ENCODE data around the gene MRPL44. TPM values are rescaled to one million over a fixed set of nuclear protein-coding genes. Genes with fewer than 3 reads are reported as not detected.

MRPL44 gene
- polyA plus RNA-seq: 10 to 100 TPM in 1 of 2 donors, 1 to 10 TPM in 1; 8.6 to 17.8 TPM

GRCh38 chr2:223957092-223957851, at the start of gene MRPL44:
TSS of gene MRPL44 (plus strand) at chr2:223957463. CDS start at chr2:223957473, 10 bp downstream.
- peak within 1 kb of the TSS; percentile 60 to 78 for H3K27ac ChIP-seq (ENCODE audit: low read depth in 2 of 2, low read length in 1 of 2)
- H3K4me1 ChIP-seq (ENCODE audit: control insufficient read depth in 2 of 2, insufficient read depth in 2 of 2, low read length in 1 of 2): peaks cover 0 to 2% of the 10 kb centered on the region in 2 donors
- H3K9me3 ChIP-seq (ENCODE audit: control insufficient read depth in 2 of 2, insufficient read depth in 1 of 2, low read depth in 1 of 2, low read length in 1 of 2): no peaks in the 10 kb centered on the region
- peak within 1 kb of the TSS; percentile 93 to 94 for H3K4me3 ChIP-seq (ENCODE audit: low read depth in 1 of 2, low read length in 2 of 2)
- H3K36me3 ChIP-seq (ENCODE audit: control insufficient read depth in 2 of 2, insufficient read depth in 2 of 2, low read length in 1 of 2): peaks cover 2 to 4% of the 10 kb centered on the region in 2 donors
- H3K27me3 ChIP-seq (ENCODE audit: control insufficient read depth in 1 of 2, insufficient read depth in 2 of 2, low read length in 2 of 2): no peaks in the 10 kb centered on the region
- 0% methylated on average over 65 of the region's 65 CpGs for WGBS, 2 donors

GRCh38 chr2:223908304-223908998, 48.8 kb upstream of the MRPL44 start:
- H3K27ac ChIP-seq (ENCODE audit: low read depth in 2 of 2, low read length in 1 of 2): no peak overlapping the region
- 68 to 87% methylated on average over 8 of the region's 8 CpGs for WGBS, 2 donors

DNA sequence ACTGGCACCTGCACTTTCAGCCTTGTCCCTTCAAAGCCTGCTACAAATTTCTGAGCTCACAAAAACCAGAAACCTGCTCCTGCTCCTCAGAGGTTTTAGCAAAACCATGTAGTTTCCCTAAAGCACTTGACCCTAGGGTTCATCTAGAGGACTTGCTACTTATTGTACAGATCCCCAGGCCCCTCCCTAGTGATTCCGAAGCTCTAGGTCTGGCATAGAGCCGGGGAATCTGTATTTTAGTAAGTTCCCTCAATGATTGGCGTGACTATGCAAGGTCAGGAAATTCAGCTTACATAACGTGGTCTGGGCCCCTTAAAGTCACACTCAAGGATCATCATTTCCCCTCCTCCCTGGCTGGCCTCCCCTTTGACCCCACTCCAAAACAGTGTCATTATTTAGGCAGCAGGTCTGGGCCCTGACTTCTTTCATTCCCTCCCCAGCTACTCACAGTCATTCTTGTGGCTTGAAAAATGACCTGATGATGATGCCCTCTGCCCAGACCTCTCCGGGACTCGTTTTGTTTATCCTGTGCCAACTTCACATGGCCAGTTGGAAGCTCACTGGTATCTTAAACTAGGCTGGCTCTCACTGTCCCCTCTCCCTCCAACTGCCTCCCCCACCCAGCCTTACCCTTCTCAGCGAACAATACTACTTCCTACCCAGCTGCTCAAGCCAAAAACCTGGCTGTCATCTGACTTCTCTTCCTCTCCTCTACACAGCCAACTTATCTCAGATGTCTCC, 48.1 kb upstream of the MRPL44 start:
- WGBS, 2 donors: 57 to 66% methylated on average over 7 of the region's 7 CpGs
- Histone ChIP-seq H3K27ac (ENCODE audit: low read depth in 2 of 2, low read length in 1 of 2) (no peak overlapping the region), H3K4me3 (ENCODE audit: low read depth in 1 of 2, low read length in 2 of 2) (no peak overlapping the region), H3K9me3 (ENCODE audit: control insufficient read depth in 2 of 2, insufficient read depth in 1 of 2, low read depth in 1 of 2, low read length in 1 of 2) (no peaks in the 10 kb centered on the region), H3K27me3 (ENCODE audit: control insufficient read depth in 1 of 2, insufficient read depth in 2 of 2, low read length in 2 of 2) (no peaks in the 10 kb centered on the region), H3K4me1 (ENCODE audit: control insufficient read depth in 2 of 2, insufficient read depth in 2 of 2, low read length in 1 of 2) (peaks cover 0 to 2% of the 10 kb centered on the region in 2 donors), H3K36me3 (ENCODE audit: control insufficient read depth in 2 of 2, insufficient read depth in 2 of 2, low read length in 1 of 2) (no peaks in the 10 kb centered on the region)

More at GRCh38 chr2:223908304-223908998, 48.8 kb upstream of the MRPL44 start:
- Histone ChIP-seq H3K4me3 (ENCODE audit: low read depth in 1 of 2, low read length in 2 of 2) (no peak overlapping the region), H3K9me3 (ENCODE audit: control insufficient read depth in 2 of 2, insufficient read depth in 1 of 2, low read depth in 1 of 2, low read length in 1 of 2) (no peaks in the 10 kb centered on the region), H3K27me3 (ENCODE audit: control insufficient read depth in 1 of 2, insufficient read depth in 2 of 2, low read length in 2 of 2) (no peaks in the 10 kb centered on the region), H3K4me1 (ENCODE audit: control insufficient read depth in 2 of 2, insufficient read depth in 2 of 2, low read length in 1 of 2) (peaks cover 0 to 2% of the 10 kb centered on the region in 2 donors), H3K36me3 (ENCODE audit: control insufficient read depth in 2 of 2, insufficient read depth in 2 of 2, low read length in 1 of 2) (no peaks in the 10 kb centered on the region)

- H3K9me3 ChIP-seq (ENCODE audit: control insufficient read depth in 2 of 2, insufficient read depth in 1 of 2, low read depth in 1 of 2, low read length in 1 of 2): no peaks in the 10 kb centered on the region
- H3K27ac ChIP-seq (ENCODE audit: low read depth in 2 of 2, low read length in 1 of 2): no peak overlapping the region
- H3K4me1 ChIP-seq (ENCODE audit: control insufficient read depth in 2 of 2, insufficient read depth in 2 of 2, low read length in 1 of 2): no peaks in the 10 kb centered on the region
- no peaks in the 10 kb centered on the region for H3K27me3 ChIP-seq (ENCODE audit: control insufficient read depth in 1 of 2, insufficient read depth in 2 of 2, low read length in 2 of 2)
- H3K4me3 ChIP-seq (ENCODE audit: low read depth in 1 of 2, low read length in 2 of 2): no peak overlapping the region
- H3K36me3 ChIP-seq (ENCODE audit: control insufficient read depth in 2 of 2, insufficient read depth in 2 of 2, low read length in 1 of 2): peaks cover 0 to 7% of the 10 kb centered on the region in 2 donors
These were observed 42.9 kb upstream of the MRPL44 start for GRCh38 chr2:223914324-223914723.

DNA sequence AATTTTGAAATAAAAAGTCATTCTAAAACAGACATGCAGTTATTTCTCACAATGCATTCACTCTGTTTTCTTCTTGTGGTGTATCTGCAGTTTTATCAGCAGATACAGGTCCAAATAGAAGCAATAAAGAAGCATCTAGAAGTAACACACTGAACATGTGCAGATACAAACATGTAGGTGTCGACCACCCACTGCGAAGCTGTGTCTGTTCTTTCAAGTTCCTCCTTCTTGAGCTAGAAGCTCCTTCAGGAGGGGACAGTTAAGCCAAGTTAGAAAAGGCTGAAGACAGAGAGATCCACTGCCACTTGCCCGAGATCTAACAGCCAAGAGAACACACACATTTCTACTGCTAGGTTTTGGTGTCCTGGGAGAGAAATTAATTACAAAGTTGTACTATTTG, 42.2 kb upstream of the MRPL44 start:
- Histone ChIP-seq H3K36me3 (ENCODE audit: control insufficient read depth in 2 of 2, insufficient read depth in 2 of 2, low read length in 1 of 2) (peaks cover 0 to 7% of the 10 kb centered on the region in 2 donors), H3K27ac (ENCODE audit: low read depth in 2 of 2, low read length in 1 of 2) (no peak overlapping the region), H3K4me1 (ENCODE audit: control insufficient read depth in 2 of 2, insufficient read depth in 2 of 2, low read length in 1 of 2) (no peaks in the 10 kb centered on the region), H3K4me3 (ENCODE audit: low read depth in 1 of 2, low read length in 2 of 2) (no peak overlapping the region), H3K27me3 (ENCODE audit: control insufficient read depth in 1 of 2, insufficient read depth in 2 of 2, low read length in 2 of 2) (no peaks in the 10 kb centered on the region), H3K9me3 (ENCODE audit: control insufficient read depth in 2 of 2, insufficient read depth in 1 of 2, low read depth in 1 of 2, low read length in 1 of 2) (no peaks in the 10 kb centered on the region)
- 89 to 91% methylated on average over 3 of the region's 3 CpGs for WGBS, 2 donors

DNA sequence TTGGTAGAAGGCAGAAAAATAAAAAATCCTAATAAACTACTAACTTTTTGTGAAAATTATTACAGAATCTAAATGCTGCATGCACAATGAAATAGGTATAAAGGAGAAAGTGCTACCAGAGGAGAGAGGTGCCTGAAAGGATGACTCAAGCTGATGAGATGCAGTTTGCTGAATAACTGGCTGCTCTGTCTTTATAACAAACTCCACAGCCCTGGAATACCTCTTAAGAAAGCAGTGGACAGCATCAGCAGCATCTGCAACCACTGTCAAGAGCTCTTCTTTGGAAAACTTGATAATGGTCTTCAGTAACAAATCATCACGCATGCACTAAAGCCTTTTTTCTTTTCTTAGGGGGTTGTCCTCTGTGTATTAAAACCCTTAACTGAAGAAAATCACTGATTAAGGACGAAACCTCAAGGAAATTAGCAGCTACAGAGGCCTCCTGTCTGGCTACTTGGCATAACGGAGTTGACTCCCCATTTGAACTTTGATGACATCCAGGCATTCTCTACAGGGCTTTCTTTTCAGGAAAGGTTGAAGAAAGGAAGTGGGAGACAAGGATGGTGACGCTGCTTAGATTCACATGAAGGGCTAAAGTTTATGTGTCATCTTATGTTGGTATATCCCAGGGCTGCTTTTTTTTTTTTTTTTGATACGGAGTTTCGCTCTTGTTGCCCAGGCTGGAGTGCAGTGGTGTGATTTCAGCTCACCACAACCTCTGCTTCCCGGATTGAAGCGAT, 40.9 kb upstream of the MRPL44 start:
- H3K36me3 ChIP-seq (ENCODE audit: control insufficient read depth in 2 of 2, insufficient read depth in 2 of 2, low read length in 1 of 2): peaks cover 0 to 7% of the 10 kb centered on the region in 2 donors
- no peaks in the 10 kb centered on the region for H3K9me3 ChIP-seq (ENCODE audit: control insufficient read depth in 2 of 2, insufficient read depth in 1 of 2, low read depth in 1 of 2, low read length in 1 of 2)
- no peaks in the 10 kb centered on the region for H3K4me1 ChIP-seq (ENCODE audit: control insufficient read depth in 2 of 2, insufficient read depth in 2 of 2, low read length in 1 of 2)
- H3K27me3 ChIP-seq (ENCODE audit: control insufficient read depth in 1 of 2, insufficient read depth in 2 of 2, low read length in 2 of 2): no peaks in the 10 kb centered on the region
- no peak overlapping the region for H3K4me3 ChIP-seq (ENCODE audit: low read depth in 1 of 2, low read length in 2 of 2)
- WGBS, 2 donors: 93 to 96% methylated on average over 8 of the region's 8 CpGs
- H3K27ac ChIP-seq (ENCODE audit: low read depth in 2 of 2, low read length in 1 of 2): no peak overlapping the region

- H3K27ac ChIP-seq (ENCODE audit: low read depth in 2 of 2, low read length in 1 of 2): no peak overlapping the region
- no peaks in the 10 kb centered on the region for H3K4me1 ChIP-seq (ENCODE audit: control insufficient read depth in 2 of 2, insufficient read depth in 2 of 2, low read length in 1 of 2)
- 76 to 78% methylated on average over 11 of the region's 11 CpGs for WGBS, 2 donors
- H3K36me3 ChIP-seq (ENCODE audit: control insufficient read depth in 2 of 2, insufficient read depth in 2 of 2, low read length in 1 of 2): peaks cover 0 to 7% of the 10 kb centered on the region in 2 donors
- no peaks in the 10 kb centered on the region for H3K27me3 ChIP-seq (ENCODE audit: control insufficient read depth in 1 of 2, insufficient read depth in 2 of 2, low read length in 2 of 2)
- H3K4me3 ChIP-seq (ENCODE audit: low read depth in 1 of 2, low read length in 2 of 2): no peak overlapping the region
- H3K9me3 ChIP-seq (ENCODE audit: control insufficient read depth in 2 of 2, insufficient read depth in 1 of 2, low read depth in 1 of 2, low read length in 1 of 2): no peaks in the 10 kb centered on the region
These were observed 38.6 kb upstream of the MRPL44 start for GRCh38 chr2:223918671-223919134.

DNA sequence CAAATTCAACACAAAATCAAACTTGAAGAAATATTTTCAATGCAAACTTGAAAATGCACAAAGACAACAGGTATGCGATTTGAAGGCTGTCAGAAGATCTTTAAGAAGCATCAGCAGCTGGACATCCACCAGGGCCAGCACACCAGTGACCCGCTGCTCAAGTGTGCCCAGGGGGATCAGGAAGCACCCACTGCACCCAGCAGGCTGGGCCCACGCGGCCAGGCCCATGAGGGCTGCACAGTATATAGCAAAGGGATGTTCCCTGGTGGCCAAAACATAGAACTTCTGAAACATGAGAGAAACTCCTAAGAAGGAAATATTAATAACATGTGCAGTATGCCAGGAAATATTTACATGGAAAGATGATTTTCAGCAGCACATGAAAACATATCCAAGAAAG, 37.2 kb upstream of the MRPL44 start:
- peaks cover 0 to 7% of the 10 kb centered on the region in 2 donors for H3K36me3 ChIP-seq (ENCODE audit: control insufficient read depth in 2 of 2, insufficient read depth in 2 of 2, low read length in 1 of 2)
- H3K27me3 ChIP-seq (ENCODE audit: control insufficient read depth in 1 of 2, insufficient read depth in 2 of 2, low read length in 2 of 2): no peaks in the 10 kb centered on the region
- no peaks in the 10 kb centered on the region for H3K9me3 ChIP-seq (ENCODE audit: control insufficient read depth in 2 of 2, insufficient read depth in 1 of 2, low read depth in 1 of 2, low read length in 1 of 2)
- 93 to 95% methylated on average over 4 of the region's 4 CpGs for WGBS, 2 donors
- H3K27ac ChIP-seq (ENCODE audit: low read depth in 2 of 2, low read length in 1 of 2): no peak overlapping the region
- no peak overlapping the region for H3K4me3 ChIP-seq (ENCODE audit: low read depth in 1 of 2, low read length in 2 of 2)
- H3K4me1 ChIP-seq (ENCODE audit: control insufficient read depth in 2 of 2, insufficient read depth in 2 of 2, low read length in 1 of 2): no peaks in the 10 kb centered on the region

GRCh38 chr2:223921204-223921603, 36.1 kb upstream of the MRPL44 start:
- no peaks in the 10 kb centered on the region for H3K27me3 ChIP-seq (ENCODE audit: control insufficient read depth in 1 of 2, insufficient read depth in 2 of 2, low read length in 2 of 2)
- H3K27ac ChIP-seq (ENCODE audit: low read depth in 2 of 2, low read length in 1 of 2): no peak overlapping the region
- no peaks in the 10 kb centered on the region for H3K9me3 ChIP-seq (ENCODE audit: control insufficient read depth in 2 of 2, insufficient read depth in 1 of 2, low read depth in 1 of 2, low read length in 1 of 2)
- H3K4me1 ChIP-seq (ENCODE audit: control insufficient read depth in 2 of 2, insufficient read depth in 2 of 2, low read length in 1 of 2): no peaks in the 10 kb centered on the region
- peaks cover 0 to 4% of the 10 kb centered on the region in 2 donors for H3K36me3 ChIP-seq (ENCODE audit: control insufficient read depth in 2 of 2, insufficient read depth in 2 of 2, low read length in 1 of 2)
- H3K4me3 ChIP-seq (ENCODE audit: low read depth in 1 of 2, low read length in 2 of 2): no peak overlapping the region
